Right lobe of liver (tissue), 4 donors: Measurements from ENCODE around the gene CDH4.

Experiments
- POLR2A ChIP-seq: fragments of 450-650 bp; IDR thresholded peaks from one replicate; pipeline ENCODE4 v1.6.1; 2017; ENCODE audit warnings: antibody characterized with exemption, mild to moderate bottlenecking
- TF ChIP-seq, protein P1 (sequence below), 4 donors: fragments of 200-600 bp in 3 of 4; fragments of 450-650 bp in 1 of 4; IDR thresholded peaks; one replicate each; pipeline versions ENCODE4 v1.5.1 to v1.8.0; 2016 to 2022; ENCODE audit warnings: antibody characterized with exemption in 4 of 4, mild to moderate bottlenecking in 2 of 4
- donor health status: DM: no; HTN: no; CAD: no.
- donor health status: DM: no; HTN: no; CAD: no.
- donor health status: DM: no; HTN: yes; CAD: no.

DNA sequence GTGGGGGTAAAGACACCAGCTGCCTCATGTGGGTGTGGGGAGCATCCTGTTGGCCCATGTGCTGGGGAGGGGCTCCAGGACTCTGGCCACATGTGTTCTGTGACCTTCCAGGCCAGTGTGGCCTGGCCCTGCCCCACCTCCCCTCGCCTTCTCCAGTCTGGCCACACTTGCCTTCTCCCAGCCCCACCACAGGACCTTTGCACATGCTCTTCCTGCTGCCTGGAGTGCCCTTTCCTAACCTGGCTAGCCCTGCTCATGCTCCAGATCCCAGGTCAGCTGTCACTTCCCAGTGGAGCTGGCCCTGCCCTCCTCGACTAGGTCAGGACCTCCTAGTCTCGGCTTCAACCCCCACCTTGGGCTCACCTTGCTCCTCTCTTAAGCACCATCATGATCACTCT lies 183.8 kb downstream of the CDH4 start:
- TF ChIP-seq, protein P1, sequence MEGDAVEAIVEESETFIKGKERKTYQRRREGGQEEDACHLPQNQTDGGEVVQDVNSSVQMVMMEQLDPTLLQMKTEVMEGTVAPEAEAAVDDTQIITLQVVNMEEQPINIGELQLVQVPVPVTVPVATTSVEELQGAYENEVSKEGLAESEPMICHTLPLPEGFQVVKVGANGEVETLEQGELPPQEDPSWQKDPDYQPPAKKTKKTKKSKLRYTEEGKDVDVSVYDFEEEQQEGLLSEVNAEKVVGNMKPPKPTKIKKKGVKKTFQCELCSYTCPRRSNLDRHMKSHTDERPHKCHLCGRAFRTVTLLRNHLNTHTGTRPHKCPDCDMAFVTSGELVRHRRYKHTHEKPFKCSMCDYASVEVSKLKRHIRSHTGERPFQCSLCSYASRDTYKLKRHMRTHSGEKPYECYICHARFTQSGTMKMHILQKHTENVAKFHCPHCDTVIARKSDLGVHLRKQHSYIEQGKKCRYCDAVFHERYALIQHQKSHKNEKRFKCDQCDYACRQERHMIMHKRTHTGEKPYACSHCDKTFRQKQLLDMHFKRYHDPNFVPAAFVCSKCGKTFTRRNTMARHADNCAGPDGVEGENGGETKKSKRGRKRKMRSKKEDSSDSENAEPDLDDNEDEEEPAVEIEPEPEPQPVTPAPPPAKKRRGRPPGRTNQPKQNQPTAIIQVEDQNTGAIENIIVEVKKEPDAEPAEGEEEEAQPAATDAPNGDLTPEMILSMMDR (IDR thresholded peaks at IDR 0.05), result no peak
- TF ChIP-seq POLR2A, result no peak
